HG03354 (cell line): ENCODE measurements around the gene KIAA1671.

Source experiments
- ATAC-seq: cut with Tn5 transposase; IDR thresholded peaks from one replicate; pipeline ENCODE4 v1.9.1; 2021; ENCODE audit warnings: mild to moderate bottlenecking; ENCODE audit not compliant: unreplicated experiment, poor library complexity, severe bottlenecking

KIAA1671 gene

GRCh38 chr22:25060522-25061071 is 108.1 kb downstream of the KIAA1671 start:
- ATAC-seq, result no peak

DNA sequence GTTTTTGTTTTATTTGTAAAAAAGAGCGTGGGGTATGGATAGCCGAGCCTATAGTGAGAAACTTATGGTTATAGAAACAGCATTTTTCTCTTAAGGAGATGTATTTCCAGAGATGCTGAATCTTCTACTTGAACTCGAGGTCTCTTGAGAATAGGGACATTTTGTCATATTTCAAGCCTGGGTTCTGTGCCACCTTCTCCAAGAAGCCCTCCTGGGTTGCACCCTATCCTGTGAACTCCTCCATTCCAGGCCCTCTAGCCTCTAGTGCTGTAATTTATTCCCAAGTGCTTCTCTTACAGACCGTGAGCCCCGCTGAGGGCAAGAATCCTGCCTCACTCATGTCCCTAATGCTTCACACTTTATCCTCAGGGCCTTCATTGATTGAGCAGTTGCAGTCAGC is 108.6 kb downstream of the KIAA1671 start:
- no peak for ATAC-seq

- ATAC-seq, result no peak
Measured at GRCh38 chr22:25061605-25062376, 109.3 kb downstream of the KIAA1671 start.

GRCh38 chr22:25062386-25063085 is 110.0 kb downstream of the KIAA1671 start:
- ATAC-seq, result no peak

DNA sequence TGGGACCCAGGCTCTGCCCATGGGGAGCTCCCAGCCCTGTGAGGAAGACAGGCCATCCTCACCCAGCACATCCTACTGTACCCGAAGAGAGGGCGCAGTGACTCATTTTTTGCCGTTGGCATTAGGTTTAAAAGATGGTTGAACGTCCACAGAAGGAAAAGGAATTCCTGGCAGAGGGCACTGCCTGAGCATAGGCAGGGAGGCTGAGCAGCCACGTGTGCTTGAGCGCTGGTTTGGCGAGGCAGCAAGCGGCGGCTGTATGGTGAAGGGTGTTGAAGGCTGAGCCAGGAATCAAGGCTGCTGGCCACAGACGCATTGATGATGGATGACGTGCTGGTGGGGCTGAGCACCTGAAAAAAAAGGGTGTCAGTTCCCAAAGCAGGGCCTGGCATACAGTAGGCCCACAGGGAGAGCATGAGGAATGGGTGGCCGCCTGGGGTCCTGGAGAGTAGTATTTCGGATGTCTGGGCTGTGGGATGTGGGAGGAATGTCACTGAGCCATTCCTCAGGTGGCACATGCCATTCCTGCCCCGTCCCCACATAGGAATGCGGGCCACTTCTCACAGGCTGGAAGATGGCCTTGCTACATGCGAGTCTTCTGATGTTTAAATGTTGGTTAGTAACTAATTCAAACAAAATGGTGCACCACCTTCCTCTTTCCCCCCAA is 112.5 kb downstream of the KIAA1671 start:
- no peak for ATAC-seq

- ATAC-seq, result no peak
Measured at GRCh38 chr22:25066861-25067435, 114.4 kb downstream of the KIAA1671 start.

DNA sequence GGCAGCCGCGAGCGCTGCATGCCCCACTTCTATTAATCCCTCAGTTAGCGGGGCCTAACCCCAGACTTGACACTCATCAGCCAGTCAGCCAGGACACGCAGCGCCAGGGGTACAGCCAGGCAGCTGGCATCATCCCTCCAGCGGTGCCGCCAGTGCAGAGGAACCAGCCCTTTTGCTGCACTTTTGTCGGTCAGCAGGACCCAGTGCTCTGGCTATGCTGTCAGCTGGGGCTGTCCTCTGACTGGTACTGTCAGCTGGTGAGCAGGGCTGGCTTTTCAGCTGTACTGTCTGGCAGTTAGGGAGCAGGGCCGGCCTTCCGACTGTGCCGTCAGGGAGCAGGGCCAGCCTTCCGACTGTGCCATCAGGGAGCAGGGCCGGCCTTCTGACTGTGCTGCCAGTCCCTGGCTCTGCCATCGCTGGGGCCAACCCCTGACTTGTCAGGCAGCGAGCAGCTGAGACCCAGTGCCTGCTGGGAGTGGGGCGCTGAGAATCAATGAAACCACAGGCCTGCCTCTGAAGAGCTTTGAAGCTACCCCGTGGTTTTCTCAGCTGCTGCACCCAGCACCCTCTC is 115.4 kb downstream of the KIAA1671 start:
- ATAC-seq, result no peak

DNA sequence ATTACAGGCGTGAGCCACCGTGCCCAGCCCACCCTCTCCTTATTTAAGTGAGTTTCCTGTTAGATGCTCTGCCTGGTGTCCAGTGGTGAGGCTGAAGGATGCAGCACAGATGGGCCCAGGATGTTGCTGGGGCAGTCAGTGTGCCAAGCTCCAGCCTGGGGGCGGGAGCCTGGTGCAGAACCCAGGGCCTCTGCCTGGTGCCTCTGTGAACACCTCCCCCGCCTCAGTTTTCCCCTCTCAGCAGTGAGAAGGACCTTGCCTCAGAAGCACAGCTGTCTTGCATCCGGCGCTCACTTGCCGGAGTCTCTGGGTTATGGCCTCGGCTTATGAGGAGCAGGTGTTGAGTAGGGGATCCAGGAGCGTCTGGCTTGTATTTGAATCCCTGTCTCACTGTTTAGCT is 116.2 kb downstream of the KIAA1671 start:
- no peak for ATAC-seq

- ATAC-seq, result no peak
Measured at GRCh38 chr22:25069426-25069757, 116.9 kb downstream of the KIAA1671 start.

DNA sequence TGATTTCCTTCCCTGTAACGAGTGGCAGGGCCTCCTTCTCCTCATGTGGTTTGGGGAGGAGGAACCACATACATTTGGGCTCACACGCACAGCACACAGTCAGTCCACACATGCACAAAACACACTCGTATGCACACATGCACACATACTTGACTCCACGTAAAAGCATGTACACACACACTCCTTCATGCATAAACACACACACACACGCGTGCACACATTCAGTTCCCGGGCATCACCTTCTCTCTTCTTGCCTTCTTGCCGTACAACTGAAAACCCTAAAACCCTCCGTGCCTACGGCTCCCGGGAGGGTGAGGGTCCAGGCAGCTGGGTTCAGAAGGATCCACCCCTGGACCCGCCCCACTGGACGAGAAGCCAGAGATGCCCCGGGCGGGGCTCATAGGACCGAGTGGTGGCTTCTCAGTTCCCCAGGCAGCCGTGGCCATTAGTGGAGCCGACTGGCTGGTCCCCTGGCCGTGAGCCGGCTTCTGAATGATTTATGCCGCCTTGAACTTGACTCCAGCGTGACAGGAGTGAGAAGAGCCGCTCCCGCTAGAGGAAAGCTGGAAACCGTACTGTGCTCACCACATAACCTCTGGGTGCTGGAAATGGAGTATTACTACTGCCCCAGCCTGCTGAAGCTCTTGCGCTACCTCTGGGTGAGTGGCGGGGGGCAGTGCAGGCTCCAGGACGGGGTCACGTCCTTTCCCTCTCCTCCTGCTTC is 117.4 kb downstream of the KIAA1671 start:
- no peak for ATAC-seq

DNA sequence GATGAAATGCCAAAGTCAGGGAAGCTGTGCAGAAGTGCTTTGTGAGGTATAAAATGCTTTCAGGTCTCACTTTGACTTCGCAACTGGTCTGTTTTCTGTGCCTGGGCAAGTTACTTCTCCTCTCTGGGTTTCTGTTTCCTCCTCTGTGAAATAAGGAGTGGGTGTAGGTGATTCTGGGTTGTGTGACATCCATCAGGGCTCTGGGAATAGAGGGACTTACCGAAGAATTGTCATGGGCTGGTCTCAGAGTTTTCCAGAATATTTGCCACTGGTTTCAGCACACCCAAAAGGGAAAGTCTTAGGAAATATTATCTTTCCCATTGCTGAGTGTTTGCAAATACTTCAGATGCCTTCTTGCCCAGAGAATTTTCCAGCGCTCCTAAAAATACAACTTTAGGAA is 118.4 kb downstream of the KIAA1671 start:
- no peak for ATAC-seq

DNA sequence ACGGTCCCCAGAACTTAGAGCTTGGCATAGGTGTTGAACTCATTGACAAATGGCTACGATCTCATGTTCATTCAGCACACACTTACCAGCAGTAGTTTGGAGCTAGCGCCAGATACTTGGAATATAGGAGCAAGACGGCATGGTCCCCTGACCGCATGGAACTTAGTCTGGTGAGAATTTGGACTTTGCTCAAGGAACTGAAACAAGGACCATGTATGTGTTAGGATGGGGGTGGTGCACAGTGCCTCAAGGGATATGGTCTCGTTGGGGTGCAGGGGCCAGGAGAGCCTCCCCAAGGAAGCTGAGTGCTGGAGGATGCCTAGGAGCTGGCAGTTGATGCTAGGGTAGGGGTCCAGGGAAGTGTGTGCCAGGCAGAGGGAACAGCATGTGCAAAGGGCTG is 119.2 kb downstream of the KIAA1671 start:
- no peak for ATAC-seq

GRCh38 chr22:25072406-25072805 is 119.9 kb downstream of the KIAA1671 start:
- no peak for ATAC-seq

DNA sequence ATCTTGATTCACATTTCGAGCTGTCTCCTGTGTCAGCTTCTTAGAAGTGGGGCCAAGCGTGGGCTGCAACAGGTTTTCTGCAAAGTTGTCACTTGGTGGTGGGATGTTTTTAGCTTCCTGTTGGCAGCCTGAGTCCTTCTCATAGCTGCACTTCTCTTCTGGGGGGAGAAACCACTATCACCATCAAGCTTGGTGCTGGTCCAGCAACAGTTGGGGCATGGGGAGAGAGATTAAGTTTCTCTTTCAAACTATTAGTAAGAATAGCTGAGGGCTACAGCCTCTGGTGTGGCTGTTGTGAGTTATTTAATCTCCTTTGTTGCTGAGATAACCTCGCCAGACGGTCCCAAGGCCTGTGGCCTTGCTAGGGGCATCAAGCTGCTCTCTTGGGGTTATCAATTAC is 123.8 kb downstream of the KIAA1671 start:
- no peak for ATAC-seq

DNA sequence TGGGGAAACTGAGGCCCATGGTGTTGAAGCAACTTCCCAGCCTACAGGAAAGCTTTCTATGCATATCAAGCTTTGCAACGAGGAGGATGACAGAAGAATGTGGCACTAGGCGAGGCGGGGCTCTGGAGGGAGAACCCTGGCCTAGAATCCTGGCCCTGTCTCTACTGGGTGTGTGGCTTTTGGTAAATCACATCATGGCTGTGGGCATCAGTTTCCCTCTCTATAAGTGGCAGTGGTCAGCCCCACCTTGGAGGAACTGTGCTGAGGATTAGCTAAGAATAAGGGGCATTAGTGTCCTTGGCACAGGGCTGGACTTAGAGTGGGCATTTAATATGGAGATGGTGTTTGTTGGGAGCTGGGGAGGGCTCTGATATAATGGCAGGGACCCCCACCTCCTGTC is 124.5 kb downstream of the KIAA1671 start:
- no peak for ATAC-seq

DNA sequence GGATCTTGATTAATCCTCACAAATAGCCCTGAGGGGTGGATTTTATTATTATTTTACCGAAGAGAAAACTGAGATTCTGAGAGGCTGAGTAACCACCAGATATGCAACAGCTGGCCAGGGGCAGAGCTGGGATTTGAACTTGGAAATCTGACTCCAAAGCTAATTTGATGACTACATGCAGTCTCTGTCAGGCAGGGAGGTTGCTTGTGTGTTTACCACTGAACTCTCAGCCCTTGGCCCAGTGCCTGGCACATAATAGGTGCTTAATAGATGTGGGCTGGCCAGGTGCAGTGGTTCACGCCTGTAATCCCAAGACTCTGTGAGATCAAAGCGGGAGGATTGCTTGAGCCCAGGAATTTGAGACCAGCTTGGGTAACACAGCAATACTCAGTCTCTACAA is 125.4 kb downstream of the KIAA1671 start:
- no peak for ATAC-seq

GRCh38 chr22:25078591-25078990 is 126.1 kb downstream of the KIAA1671 start:
- ATAC-seq, result no peak

DNA sequence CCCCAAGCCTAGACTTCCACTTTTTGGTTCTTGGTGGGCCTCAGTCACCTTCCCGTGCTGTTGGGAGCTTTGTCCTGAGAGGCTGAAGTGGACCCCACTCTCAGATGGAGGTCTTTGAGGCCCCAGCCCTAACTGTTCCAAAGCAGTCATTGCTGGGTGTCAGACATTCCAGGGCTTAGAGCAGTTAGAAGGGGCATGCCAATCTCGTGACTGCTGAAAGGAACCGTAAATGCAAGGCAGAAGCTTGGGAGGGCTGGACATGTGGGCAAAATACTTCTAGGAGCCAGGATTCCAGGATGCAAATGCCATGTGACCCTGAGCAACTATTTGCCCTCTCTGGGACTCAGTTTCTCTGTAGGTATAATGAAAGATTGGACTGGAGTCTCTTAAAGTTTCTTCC is 128.3 kb downstream of the KIAA1671 start:
- ATAC-seq, result no peak

DNA sequence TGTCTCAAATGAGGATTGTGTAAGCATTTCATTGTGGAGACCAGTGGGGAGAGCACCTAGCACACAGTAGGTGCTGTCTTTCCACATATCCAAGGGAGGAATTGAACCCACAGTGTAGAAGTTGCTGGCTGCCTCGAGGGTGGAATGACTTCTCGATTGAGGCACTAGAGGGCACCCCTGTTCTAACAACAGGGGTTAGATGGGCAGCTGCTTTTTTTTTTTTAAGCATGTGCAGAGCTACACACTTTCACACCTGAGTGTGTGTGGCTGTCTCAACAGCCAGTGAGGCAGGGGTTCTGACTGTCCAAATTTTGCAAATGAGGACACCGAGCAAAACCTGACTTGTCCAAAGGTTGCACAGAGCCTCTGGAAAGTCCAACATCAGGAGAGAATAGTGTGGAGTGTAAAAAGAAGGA is 128.9 kb downstream of the KIAA1671 start:
- no peak for ATAC-seq
